Sigmoid colon (tissue), 7 donors: Measurements from ENCODE around the gene ROMO1. TPM values are rescaled to one million over a fixed set of nuclear protein-coding genes. Genes with fewer than 3 reads are reported as not detected.
"Not testable (repeated sequence)": the region's sequence is repeated elsewhere in the genome, so short reads cannot be mapped to it uniquely, and the experiment has no call there.

ENCODE experiments used
- DNase-seq: peaks from one replicate; pipeline ENCODE4 v3.0.0-alpha.2; 2019
- H3K27ac ChIP-seq, 4 donors: fragments of 200-600 bp; sonication (generic); one replicate each; pipeline ENCODE4 v1.5.1; 2016 to 2019; ENCODE audit warnings: mild to moderate bottlenecking in 1 of 4
- H3K27me3 ChIP-seq, 3 donors: fragments of 200-600 bp; sonication (generic); one replicate each; pipeline ENCODE4 v1.5.1; 2019; ENCODE audit warnings: mild to moderate bottlenecking in 1 of 3
- H3K36me3 ChIP-seq, 4 donors: fragments of 200-600 bp; sonication (generic); one replicate each; pipeline ENCODE4 v1.5.1; 2016 to 2019
- H3K4me1 ChIP-seq, 4 donors: fragments of 200-600 bp; sonication (generic); one replicate each; pipeline ENCODE4 v1.5.1; 2017 to 2019
- H3K4me3 ChIP-seq, 4 donors: fragments of 200-600 bp; sonication (generic); one replicate each; pipeline ENCODE4 v1.5.1; 2017 to 2019; ENCODE audit warnings: mild to moderate bottlenecking in 2 of 4, moderate library complexity in 1 of 4
- H3K9me3 ChIP-seq, 4 donors: fragments of 200-600 bp in 3 of 4; sonication (generic) in 3 of 4; one replicate each; pipeline versions ENCODE4 v1.5.1 to v1.6.1; 2013 to 2019
- EP300 ChIP-seq, 4 donors: sonication (generic); formaldehyde crosslinking; IDR thresholded peaks; one replicate each; pipeline ENCODE4 v1.6.1; 2017; ENCODE audit warnings: antibody characterized with exemption in 4 of 4
- POLR2A ChIP-seq, 2 donors: fragments of 450-650 bp; IDR thresholded peaks; one replicate each; pipeline ENCODE4 v1.6.1; 2016; ENCODE audit warnings: antibody characterized with exemption in 2 of 2, mild to moderate bottlenecking in 2 of 2, moderate library complexity in 2 of 2
- POLR2AphosphoS5 ChIP-seq, 4 donors: sonication (generic); formaldehyde crosslinking; IDR thresholded peaks; one replicate each; pipeline ENCODE4 v1.6.1; 2017; ENCODE audit warnings: antibody characterized with exemption in 4 of 4
- WGBS, 2 donors: extraction: QIAGEN DNeasy Blood & Tissue Kit; methylation state at CpG; one replicate each; pipeline ENCODE4 v1.1.7; 2013; 5-methylcytosine and 5-hydroxymethylcytosine counted together
- intact Hi-C: fragments of 100-400 bp; cut with DNase I; formaldehyde crosslinking; loops from one replicate; pipeline ENCODE4 v1.15.1; 2023
- polyA plus RNA-seq, 3 donors: library from polyadenylated mRNA; stranded (reverse); fragments of 200-250 nt; gene quantifications; one replicate each; pipeline ENCODE4 v1.2.3, GENCODE V29; 2013
- total RNA-seq, 4 donors: library from RNA; depleted of rRNA; stranded (reverse); fragments of >200 nt; gene quantifications; one replicate each; pipeline ENCODE4 v1.1.0, GENCODE V29; 2016
- TF ChIP-seq, protein P1 (sequence below), 4 experiments: fragments of 450-650 bp in 3 of 4; fragments of 200-600 bp in 1 of 4; IDR thresholded peaks; one replicate each; pipeline ENCODE4 v1.5.1; 2016 to 2019; ENCODE audit warnings: antibody characterized with exemption in 4 of 4, mild to moderate bottlenecking in 3 of 4, moderate library complexity in 2 of 4
- donor health status: healthy with polysubstance abuse.
- donor health status: Bipolar disorder and iron deficiency.
- donor health status: healthy.

The ROMO1 gene
- total and polyA plus RNA-seq, 7 donors, result 206 to 621 (median 486) TPM

DNA sequence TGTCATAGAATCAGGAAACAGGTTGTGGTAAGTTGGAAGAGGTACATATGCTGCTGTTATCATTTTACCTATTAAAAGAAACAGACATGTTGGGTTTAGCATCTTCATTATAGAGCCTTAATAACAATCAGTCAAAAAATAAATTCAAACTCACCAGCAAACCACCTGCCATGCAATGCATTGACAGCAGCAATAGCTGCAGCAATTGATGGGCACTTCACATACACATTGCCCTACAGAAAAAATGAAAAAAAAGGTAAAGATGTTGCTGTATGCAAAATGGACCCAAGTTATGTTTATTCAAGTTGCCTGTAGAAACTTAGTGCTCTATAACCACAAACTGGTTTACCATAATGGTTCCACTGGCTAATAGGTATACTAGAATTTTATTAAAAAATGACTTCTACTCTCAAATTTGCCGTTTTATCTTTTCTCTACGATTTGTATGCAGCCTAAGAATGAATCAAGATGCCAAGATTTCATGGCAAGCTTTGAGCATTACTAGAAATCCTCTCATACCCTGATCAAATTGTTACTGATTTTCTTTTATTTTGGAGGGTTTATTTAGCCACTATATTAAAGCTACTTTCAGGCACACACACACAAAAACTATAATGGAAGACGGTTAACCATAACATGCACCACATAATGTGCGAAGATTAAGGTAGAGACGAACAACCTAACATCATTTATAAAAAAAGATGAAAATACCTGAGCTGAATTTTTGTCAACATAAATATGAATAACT lies 5.5 kb downstream of the ROMO1 start:
- H3K4me1 ChIP-seq, result peaks cover 0 to 30% (median 19%) of the 10 kb centered on the region in 4 donors
- H3K36me3 ChIP-seq, result peaks cover 29 to 83% (median 43%) of the 10 kb centered on the region in 4 donors
- DNase-seq, result no peak
- H3K27ac ChIP-seq, result no peak overlapping the region
- no peaks in the 10 kb centered on the region for H3K27me3 ChIP-seq
- WGBS, 2 donors, result 86 to 95% methylated on average over 5 of the region's 5 CpGs
- no peaks in the 10 kb centered on the region for H3K9me3 ChIP-seq
- H3K4me3 ChIP-seq, result no peak overlapping the region
- no peak for TF ChIP-seq EP300 (IDR thresholded peaks at IDR 0.05)
- TF ChIP-seq, protein P1, sequence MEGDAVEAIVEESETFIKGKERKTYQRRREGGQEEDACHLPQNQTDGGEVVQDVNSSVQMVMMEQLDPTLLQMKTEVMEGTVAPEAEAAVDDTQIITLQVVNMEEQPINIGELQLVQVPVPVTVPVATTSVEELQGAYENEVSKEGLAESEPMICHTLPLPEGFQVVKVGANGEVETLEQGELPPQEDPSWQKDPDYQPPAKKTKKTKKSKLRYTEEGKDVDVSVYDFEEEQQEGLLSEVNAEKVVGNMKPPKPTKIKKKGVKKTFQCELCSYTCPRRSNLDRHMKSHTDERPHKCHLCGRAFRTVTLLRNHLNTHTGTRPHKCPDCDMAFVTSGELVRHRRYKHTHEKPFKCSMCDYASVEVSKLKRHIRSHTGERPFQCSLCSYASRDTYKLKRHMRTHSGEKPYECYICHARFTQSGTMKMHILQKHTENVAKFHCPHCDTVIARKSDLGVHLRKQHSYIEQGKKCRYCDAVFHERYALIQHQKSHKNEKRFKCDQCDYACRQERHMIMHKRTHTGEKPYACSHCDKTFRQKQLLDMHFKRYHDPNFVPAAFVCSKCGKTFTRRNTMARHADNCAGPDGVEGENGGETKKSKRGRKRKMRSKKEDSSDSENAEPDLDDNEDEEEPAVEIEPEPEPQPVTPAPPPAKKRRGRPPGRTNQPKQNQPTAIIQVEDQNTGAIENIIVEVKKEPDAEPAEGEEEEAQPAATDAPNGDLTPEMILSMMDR (IDR thresholded peaks at IDR 0.05), result no peak
- no peak for TF ChIP-seq POLR2A (IDR thresholded peaks at IDR 0.05)
- no peak for TF ChIP-seq POLR2AphosphoS5 (IDR thresholded peaks at IDR 0.05)
- intact Hi-C loops, result loop anchor here (5.0 to 10.0 kb wide), 2 partner anchors 38 to 180 kb away; partner anchors contain the start of gene RBM39

DNA sequence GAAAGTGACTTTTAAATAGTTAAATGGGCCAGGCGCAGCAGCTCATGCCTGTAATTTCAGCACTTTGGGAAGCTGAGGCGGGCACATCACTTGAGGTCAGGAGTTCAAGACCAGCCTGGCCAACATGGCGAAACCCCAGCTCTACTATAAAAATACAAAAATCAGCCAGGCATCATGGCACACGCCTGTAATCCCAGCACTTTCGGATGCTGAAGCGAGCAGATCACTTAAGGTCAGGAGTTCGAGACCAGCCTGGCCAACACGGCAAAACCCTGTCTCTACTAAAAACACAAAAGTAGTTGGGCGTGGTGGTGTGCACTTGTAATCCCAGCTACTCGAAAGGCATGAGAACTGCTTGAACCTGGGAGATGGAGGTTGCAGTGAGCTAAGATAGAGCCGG lies 6.7 kb downstream of the ROMO1 start:
- intact Hi-C loops, result loop anchor here (10.0 kb wide), 1 partner anchor 179 kb away; no protein-coding TSS in a partner anchor

DNA sequence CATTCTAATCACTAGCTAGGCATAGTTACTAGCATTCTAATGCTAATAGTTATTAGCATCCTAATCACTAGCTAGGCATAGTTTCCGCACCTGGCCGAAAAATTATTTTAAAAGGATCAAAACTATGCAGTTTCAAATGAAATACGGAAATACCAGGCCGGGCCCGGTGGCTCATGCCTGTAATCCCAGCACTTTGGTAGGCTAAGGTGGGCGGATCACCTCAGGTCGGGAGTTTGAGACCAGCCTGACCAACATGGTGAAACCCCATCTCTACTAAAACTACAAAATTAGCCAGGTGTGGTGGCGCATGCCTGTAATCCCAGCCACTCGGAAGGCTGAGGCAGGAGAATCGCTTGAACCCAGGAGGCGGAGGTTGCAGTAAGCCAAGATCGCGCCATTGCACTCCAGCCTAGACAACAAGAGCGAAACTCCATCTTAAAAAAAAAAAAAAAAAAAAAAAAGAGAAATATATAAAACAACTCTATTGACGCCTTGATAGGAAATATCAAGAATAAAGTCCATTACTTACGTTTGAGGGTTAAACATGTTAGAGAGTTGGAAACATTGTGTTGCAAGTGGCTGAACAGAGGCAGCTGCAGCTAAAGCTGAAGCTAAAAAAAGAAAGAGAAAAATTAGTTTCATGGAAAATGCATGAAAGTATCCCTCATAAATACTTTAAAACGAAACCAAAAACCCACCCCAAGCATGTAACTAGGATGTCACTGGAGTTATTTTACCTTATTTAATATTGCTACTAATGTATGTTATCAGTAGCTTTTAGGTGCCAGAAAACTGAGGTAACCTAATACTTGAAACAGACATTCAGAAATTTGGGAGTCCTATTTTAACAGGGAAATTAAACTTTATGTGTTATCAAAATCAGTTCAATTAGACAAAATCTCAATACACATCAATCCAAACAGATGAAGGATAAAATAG lies 7.7 kb downstream of the ROMO1 start:
- not testable (repeated sequence) for DNase-seq, H3K27ac ChIP-seq, H3K27me3 ChIP-seq, H3K4me3 ChIP-seq, H3K9me3 ChIP-seq
- Histone ChIP-seq H3K4me1 (peaks cover 0 to 40% (median 23%) of the 10 kb centered on the region in 4 donors), H3K36me3 (peaks cover 29 to 99% (median 58%) of the 10 kb centered on the region in 4 donors)
- intact Hi-C loops, result loop anchor here (10.0 kb wide), 1 partner anchor 178 kb away; no protein-coding TSS in a partner anchor
- WGBS, 2 donors, result 93 to 95% methylated on average over 17 of the region's 17 CpGs

More for the DNA sequence above, 6.7 kb downstream of the ROMO1 start:
- peaks cover 29 to 95% (median 49%) of the 10 kb centered on the region in 4 donors for H3K36me3 ChIP-seq
- not testable (repeated sequence) for H3K27me3 ChIP-seq, H3K27ac ChIP-seq, H3K4me3 ChIP-seq, DNase-seq, H3K9me3 ChIP-seq
- WGBS, 2 donors, result 92 to 94% methylated on average over 11 of the region's 11 CpGs
- peaks cover 0 to 30% (median 14%) of the 10 kb centered on the region in 4 donors for H3K4me1 ChIP-seq

DNA sequence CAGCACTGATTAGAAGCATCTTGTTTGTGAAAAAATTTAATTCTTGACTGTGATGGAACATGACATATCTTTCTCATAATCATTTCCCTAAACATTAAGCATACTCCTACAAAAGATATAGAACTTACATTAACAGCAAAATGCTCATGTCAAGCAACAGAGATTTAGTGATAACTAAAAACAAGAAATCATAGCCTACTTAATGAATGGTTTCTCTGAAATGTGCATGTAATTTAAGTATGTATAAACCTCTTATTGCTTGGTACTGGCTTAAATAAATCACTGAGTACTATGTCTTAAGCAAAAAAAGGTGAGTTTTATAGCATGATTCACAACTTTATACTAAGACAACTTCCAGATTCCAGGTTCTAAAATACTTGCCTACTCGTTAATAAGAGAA lies 9.3 kb downstream of the ROMO1 start:
- no peaks in the 10 kb centered on the region for H3K27me3 ChIP-seq
- no peaks in the 10 kb centered on the region for H3K9me3 ChIP-seq
- no peak for DNase-seq
- peaks cover 23 to 99% (median 64%) of the 10 kb centered on the region in 4 donors for H3K36me3 ChIP-seq
- H3K4me3 ChIP-seq, result no peak overlapping the region
- TF ChIP-seq, protein P1 (IDR thresholded peaks at IDR 0.05), result no peak
- no peak for TF ChIP-seq POLR2A (IDR thresholded peaks at IDR 0.05)
- no peak for TF ChIP-seq EP300 (IDR thresholded peaks at IDR 0.05)
- no peak for TF ChIP-seq POLR2AphosphoS5 (IDR thresholded peaks at IDR 0.05)
- H3K4me1 ChIP-seq, result peaks cover 0 to 42% (median 24%) of the 10 kb centered on the region in 4 donors
- WGBS, 2 donors, result 59 to 65% methylated on average over 1 of the region's 1 CpG
- intact Hi-C loops, result loop anchor here (10.0 kb wide), 1 partner anchor 176 kb away; no protein-coding TSS in a partner anchor
- no peak overlapping the region for H3K27ac ChIP-seq

DNA sequence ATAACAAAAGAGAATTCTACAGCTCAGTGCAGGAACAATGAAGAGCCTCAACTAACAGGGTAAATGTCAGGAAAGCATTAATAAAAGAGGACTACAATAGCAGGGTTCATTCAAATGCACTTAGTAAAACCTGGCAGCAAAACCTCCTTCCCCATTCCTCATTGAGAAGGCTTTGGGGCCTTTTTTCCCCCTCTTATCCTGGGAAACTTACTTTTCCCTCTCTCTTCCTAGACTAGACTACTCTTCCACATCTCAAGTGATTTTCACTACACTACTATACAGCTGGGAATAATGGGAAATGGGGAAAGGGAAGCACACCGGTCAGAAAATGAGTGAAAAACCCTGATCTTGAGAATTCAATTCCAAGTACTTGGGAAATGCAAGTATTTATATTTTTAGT lies 10.1 kb downstream of the ROMO1 start:
- Histone ChIP-seq H3K9me3 (no peaks in the 10 kb centered on the region), H3K4me1 (peaks cover 0 to 42% (median 24%) of the 10 kb centered on the region in 4 donors), H3K27me3 (no peaks in the 10 kb centered on the region), H3K36me3 (peaks cover 19 to 99% (median 61%) of the 10 kb centered on the region in 4 donors), H3K4me3 (no peak overlapping the region), H3K27ac (no peak overlapping the region)
- intact Hi-C loops, result loop anchor here (10.0 kb wide), 1 partner anchor 176 kb away; no protein-coding TSS in a partner anchor
- TF ChIP-seq, protein P1 (IDR thresholded peaks at IDR 0.05), result no peak
- TF ChIP-seq POLR2A (IDR thresholded peaks at IDR 0.05) (no peak), EP300 (IDR thresholded peaks at IDR 0.05) (no peak), POLR2AphosphoS5 (IDR thresholded peaks at IDR 0.05) (no peak)
- DNase-seq, result no peak
- WGBS, 2 donors, result 90 to 94% methylated on average over 1 of the region's 1 CpG
